Thoracic aorta (tissue), 2 donors: ENCODE results near the gene NOTCH4. TPM values are rescaled to one million over a fixed set of nuclear protein-coding genes. Genes with fewer than 3 reads are reported as not detected.

Experiments
- ATAC-seq: fragments of 150-250 bp; one replicate; pipeline ENCODE4 v1.8.0; 2017; ENCODE audit warnings: low read depth; ENCODE audit not compliant: insufficient number of reproducible peaks, low FRiP score
- DNase-seq: peaks from one replicate; pipeline ENCODE4 v3.0.0-alpha.2; 2020; ENCODE audit warnings: low spot score
- H3K27ac ChIP-seq, 2 donors: fragments of 200-600 bp; sonication (generic); 1 replicate in 1 of 2; 2 replicates in 1 of 2; pipeline ENCODE4 v1.5.1; 2016; ENCODE audit warnings: mild to moderate bottlenecking in 2 of 2, moderate library complexity in 2 of 2
- H3K27me3 ChIP-seq: fragments of 200-600 bp; sonication (generic); replicated peaks from 2 replicates; pipeline ENCODE4 v1.6.0; 2016; ENCODE audit warnings: mild to moderate bottlenecking; ENCODE audit not compliant: insufficient read depth
- H3K36me3 ChIP-seq: fragments of 200-600 bp; sonication (generic); one replicate; pipeline ENCODE4 v1.5.1; 2016
- H3K4me1 ChIP-seq, 2 donors: fragments of 200-600 bp; sonication (generic); 1 replicate in 1 of 2; 2 replicates in 1 of 2; pipeline versions ENCODE4 v1.5.1 to v1.6.0; 2016; ENCODE audit warnings: low read depth in 2 of 2, mild to moderate bottlenecking in 1 of 2; ENCODE audit not compliant: control insufficient read depth in 1 of 2
- H3K4me3 ChIP-seq: fragments of 200-600 bp; sonication (generic); 2 replicates; pipeline ENCODE4 v1.5.1; 2016; ENCODE audit warnings: mild to moderate bottlenecking
- H3K9me3 ChIP-seq: fragments of 200-600 bp; sonication (generic); 2 replicates; pipeline ENCODE4 v1.5.1; 2016
- CTCF ChIP-seq: fragments of 200-600 bp; sonication (generic); IDR thresholded peaks from one replicate; pipeline ENCODE4 v1.5.1; 2019; ENCODE audit warnings: antibody characterized with exemption
- total RNA-seq, 2 donors: library from RNA; depleted of rRNA; stranded (reverse); fragments of >200 nt; gene quantifications; one replicate each; pipeline versions ENCODE4 v1.1.0 to v1.2.3, GENCODE V29; 2016

The NOTCH4 gene
- total RNA-seq, 2 donors from 2014 or later: 23.6 to 26.0 TPM

GRCh38 chr6:32183030-32183429, 40.8 kb downstream of the NOTCH4 start:
- Histone ChIP-seq H3K27me3 (no peaks in the 10 kb centered on the region), H3K4me3 (no peak overlapping the region), H3K4me1 (peaks cover 13 to 37% of the 10 kb centered on the region in 2 donors), H3K36me3 (peaks cover 15% of the 10 kb centered on the region), H3K27ac (no peak overlapping the region), H3K9me3 (no peaks in the 10 kb centered on the region)
- DNase-seq: no peak
- TF ChIP-seq CTCF: no peak
- no peak for ATAC-seq

DNA sequence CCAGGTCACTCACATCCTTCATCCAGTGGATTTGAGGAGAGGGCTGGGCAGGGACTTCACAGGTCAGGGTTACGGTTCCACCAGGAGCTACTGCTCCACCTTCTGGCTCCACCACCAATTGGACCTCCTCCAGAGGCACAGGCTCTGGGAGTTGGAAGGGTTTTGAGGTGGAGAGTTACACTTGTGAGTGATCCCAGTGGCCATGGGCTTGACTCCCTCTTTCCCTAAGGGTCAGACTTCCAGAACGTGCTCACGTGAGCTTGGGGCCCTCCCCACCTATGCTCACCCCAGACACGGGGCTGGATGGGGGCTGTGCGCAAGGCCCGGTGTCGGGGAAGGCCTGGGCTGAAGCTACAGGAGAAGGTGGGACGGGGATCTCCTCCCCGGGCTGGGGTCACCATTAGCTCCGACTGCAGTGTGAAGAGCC, 41.3 kb downstream of the NOTCH4 start:
- Histone ChIP-seq H3K4me3 (no peak overlapping the region), H3K4me1 (peaks cover 13 to 32% of the 10 kb centered on the region in 2 donors), H3K27ac (no peak overlapping the region), H3K9me3 (no peaks in the 10 kb centered on the region), H3K27me3 (no peaks in the 10 kb centered on the region), H3K36me3 (peaks cover 11% of the 10 kb centered on the region)
- no peak for ATAC-seq
- TF ChIP-seq CTCF: no peak
- DNase-seq: no peak

GRCh38 chr6:32181915-32182529, 41.8 kb downstream of the NOTCH4 start:
- no peak for ATAC-seq

DNA sequence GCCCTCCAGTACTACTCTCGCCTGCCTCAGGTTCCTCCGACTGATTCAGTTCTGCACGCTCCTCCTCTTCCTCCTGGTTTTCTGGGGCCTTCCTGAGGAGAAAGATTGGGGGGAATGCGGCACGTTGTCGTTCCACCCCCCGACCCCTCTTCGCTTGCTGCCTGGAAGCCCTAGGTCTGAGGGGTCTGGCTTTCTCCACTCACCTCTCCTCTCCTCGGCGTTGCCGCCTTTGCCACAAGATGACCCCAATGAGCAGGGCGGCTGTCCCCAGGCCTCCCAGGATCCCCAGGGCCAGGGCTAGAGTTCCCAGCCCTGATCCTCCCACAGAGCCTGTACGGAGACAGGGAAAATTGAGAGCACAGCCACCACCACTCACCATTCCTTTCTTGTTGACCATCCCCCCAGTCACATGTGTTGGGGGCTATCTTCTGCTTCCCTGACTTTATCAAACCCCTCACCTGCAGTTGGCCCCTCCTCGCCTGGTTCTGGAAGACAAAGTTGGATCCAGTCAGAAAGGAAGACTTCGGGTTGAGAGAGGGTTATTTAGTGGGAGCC, 42.6 kb downstream of the NOTCH4 start:
- Histone ChIP-seq H3K36me3 (peaks cover 5% of the 10 kb centered on the region), H3K4me1 (peaks cover 18 to 31% of the 10 kb centered on the region in 2 donors)
- no peak for TF ChIP-seq CTCF

More at GRCh38 chr6:32181915-32182529, 41.8 kb downstream of the NOTCH4 start:
- no peaks in the 10 kb centered on the region for H3K27me3 ChIP-seq
- peak overlapping the region in 1 of 2 donors; percentile 31 for H3K27ac ChIP-seq
- DNase-seq: no peak
- no peak overlapping the region for H3K4me3 ChIP-seq
- H3K9me3 ChIP-seq: no peaks in the 10 kb centered on the region
- peaks cover 7% of the 10 kb centered on the region for H3K36me3 ChIP-seq
- peaks cover 13 to 28% of the 10 kb centered on the region in 2 donors for H3K4me1 ChIP-seq
- TF ChIP-seq CTCF: no peak

DNA sequence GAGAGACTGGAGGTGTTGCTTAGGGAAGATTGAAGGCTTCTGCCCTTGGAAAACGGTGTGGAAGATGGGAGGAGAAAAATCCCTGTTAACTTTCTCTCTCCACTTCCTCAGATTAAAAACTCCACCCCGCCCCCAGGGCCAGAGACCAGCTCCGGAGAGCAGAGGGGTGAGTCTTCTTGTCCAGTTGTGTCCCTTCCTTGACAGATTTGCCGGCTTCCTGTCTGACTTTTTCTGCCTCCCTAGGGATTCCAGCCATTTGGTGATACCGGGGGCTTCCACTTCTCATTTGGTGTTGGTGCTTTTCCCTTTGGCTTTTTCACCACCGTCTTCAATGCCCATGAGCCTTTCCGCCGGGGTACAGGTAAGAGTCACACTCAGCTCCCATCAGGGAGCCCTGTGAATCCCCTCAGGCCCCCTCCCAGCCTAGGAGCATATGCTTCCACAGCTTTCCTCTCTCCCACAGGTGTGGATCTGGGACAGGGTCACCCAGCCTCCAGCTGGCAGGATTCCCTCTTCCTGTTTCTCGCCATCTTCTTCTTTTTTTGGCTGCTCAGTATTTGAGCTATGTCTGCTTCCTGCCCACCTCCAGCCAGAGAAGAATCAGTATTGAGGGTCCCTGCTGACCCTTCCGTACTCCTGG, 44.0 kb downstream of the NOTCH4 start:
- H3K9me3 ChIP-seq: no peaks in the 10 kb centered on the region
- H3K4me3 ChIP-seq: no peak overlapping the region
- H3K36me3 ChIP-seq: peaks cover 5% of the 10 kb centered on the region
- no peak for TF ChIP-seq CTCF
- no peaks in the 10 kb centered on the region for H3K27me3 ChIP-seq
- H3K27ac ChIP-seq: no peak overlapping the region
- ATAC-seq (no peak), DNase-seq (no peak)
- H3K4me1 ChIP-seq: peaks cover 22 to 34% of the 10 kb centered on the region in 2 donors

More for the DNA sequence above, 42.6 kb downstream of the NOTCH4 start:
- Histone ChIP-seq H3K27me3 (no peaks in the 10 kb centered on the region), H3K27ac (no peak overlapping the region), H3K9me3 (no peaks in the 10 kb centered on the region), H3K4me3 (no peak overlapping the region)
- DNase-seq (no peak), ATAC-seq (no peak)
